GM18520 (cell line): Measurements from ENCODE around the gene CLCN2.

Source experiments
- ATAC-seq: cut with Tn5 transposase; IDR thresholded peaks from one replicate; pipeline ENCODE4 v1.9.1; 2021; ENCODE audit not compliant: unreplicated experiment

CLCN2 gene

GRCh38 chr3:184360929-184361531 lies 375 bp downstream of the CLCN2 start:
- ATAC-seq = peak; percentile 2

GRCh38 chr3:184360070-184360928 lies 1.1 kb downstream of the CLCN2 start:
- ATAC-seq = no peak

GRCh38 chr3:184359610-184360009 lies 1.8 kb downstream of the CLCN2 start:
- ATAC-seq = no peak

- no peak for ATAC-seq
Observed at GRCh38 chr3:184358921-184359350, 2.5 kb downstream of the CLCN2 start.

GRCh38 chr3:184358124-184358767 lies 3.2 kb downstream of the CLCN2 start:
- ATAC-seq = no peak

GRCh38 chr3:184357248-184358123 lies 3.9 kb downstream of the CLCN2 start:
- no peak for ATAC-seq

- no peak for ATAC-seq
Observed at GRCh38 chr3:184355261-184356040, 6.0 kb downstream of the CLCN2 start.

- no peak for ATAC-seq
Observed at GRCh38 chr3:184354754-184355153, 6.7 kb downstream of the CLCN2 start.

- no peak for ATAC-seq
Observed at GRCh38 chr3:184354121-184354728, 7.2 kb downstream of the CLCN2 start.

GRCh38 chr3:184353546-184353941 lies 7.9 kb downstream of the CLCN2 start:
- ATAC-seq = no peak

- ATAC-seq = no peak
Observed at GRCh38 chr3:184352897-184353545, 8.4 kb downstream of the CLCN2 start.

GRCh38 chr3:184352149-184352785 lies 9.1 kb downstream of the CLCN2 start:
- ATAC-seq = no peak

- ATAC-seq = no peak
Observed at GRCh38 chr3:184351511-184352148, 9.8 kb downstream of the CLCN2 start.

- no peak for ATAC-seq
Observed at GRCh38 chr3:184350618-184351017, 10.8 kb downstream of the CLCN2 start.

- ATAC-seq = no peak
Observed at GRCh38 chr3:184349563-184350470, 11.6 kb downstream of the CLCN2 start.

- no peak for ATAC-seq
Observed at GRCh38 chr3:184348057-184348382, 13.4 kb downstream of the CLCN2 start.

GRCh38 chr3:184347321-184348056 lies 13.9 kb downstream of the CLCN2 start:
- ATAC-seq = no peak
